Stimulated activated CD8-positive, alpha-beta memory T cell treated with anti-CD3 and anti-CD28 coated beads, Interleukin-7, amount 100 ng/mL, for 48 hours (primary cell): ENCODE results near the gene SEMA4A.

Experiments used
- DNase-seq, 2 donors: peaks; one replicate each; pipeline ENCODE4 v3.0.0-alpha.2; 2020; ENCODE audit warnings: low read depth in 1 of 2; ENCODE audit errors: extremely low read depth in 1 of 2

The SEMA4A gene

GRCh38 chr1:156134716-156135435, 18.5 kb upstream of the SEMA4A start:
- DNase-seq: no peak

GRCh38 chr1:156135930-156136871, 17.2 kb upstream of the SEMA4A start:
- DNase-seq: no peak

GRCh38 chr1:156136970-156137483, 16.4 kb upstream of the SEMA4A start:
- no peak for DNase-seq

GRCh38 chr1:156138458-156138867, 14.9 kb upstream of the SEMA4A start:
- no peak for DNase-seq

DNA sequence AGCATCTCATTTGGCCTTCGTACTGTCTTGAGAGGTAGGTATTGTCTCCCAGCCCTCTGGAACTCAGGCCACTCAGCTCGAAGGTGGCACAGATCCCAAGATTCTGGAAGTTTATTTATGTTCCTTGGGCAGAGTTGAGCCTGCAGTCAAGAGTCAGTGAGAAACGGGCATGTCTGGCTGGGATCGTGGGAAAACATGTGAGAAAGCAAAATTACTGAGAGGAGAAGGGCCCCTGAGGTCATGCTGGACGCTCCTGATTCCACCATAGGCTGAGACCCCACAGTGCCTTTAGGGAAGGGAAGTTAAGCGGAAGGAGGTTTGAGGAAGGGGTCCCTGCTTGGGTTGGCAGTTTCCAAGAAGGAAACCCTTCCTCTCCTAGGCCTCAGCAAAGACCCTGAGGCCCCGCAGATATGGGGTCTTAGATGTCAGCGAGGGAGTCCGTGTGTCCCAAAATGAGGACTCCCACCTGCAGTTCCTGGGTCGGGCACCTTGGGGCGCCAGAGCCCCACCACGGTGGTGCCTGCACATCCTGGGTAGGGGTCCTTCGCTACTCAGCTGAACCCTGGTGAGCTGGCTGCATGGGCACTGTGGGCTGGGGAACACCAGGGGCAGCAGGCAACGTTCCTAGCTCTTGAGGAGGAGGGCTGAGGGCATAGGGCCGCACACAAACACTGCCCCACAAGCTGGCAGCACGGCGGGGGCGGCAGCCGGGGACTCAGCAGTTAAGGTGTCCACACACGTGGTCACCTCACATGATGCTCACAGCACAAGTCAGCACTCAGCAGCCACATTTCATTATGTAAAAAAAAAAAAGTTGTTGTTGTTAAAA, 12.3 kb upstream of the SEMA4A start:
- DNase-seq: no peak

DNA sequence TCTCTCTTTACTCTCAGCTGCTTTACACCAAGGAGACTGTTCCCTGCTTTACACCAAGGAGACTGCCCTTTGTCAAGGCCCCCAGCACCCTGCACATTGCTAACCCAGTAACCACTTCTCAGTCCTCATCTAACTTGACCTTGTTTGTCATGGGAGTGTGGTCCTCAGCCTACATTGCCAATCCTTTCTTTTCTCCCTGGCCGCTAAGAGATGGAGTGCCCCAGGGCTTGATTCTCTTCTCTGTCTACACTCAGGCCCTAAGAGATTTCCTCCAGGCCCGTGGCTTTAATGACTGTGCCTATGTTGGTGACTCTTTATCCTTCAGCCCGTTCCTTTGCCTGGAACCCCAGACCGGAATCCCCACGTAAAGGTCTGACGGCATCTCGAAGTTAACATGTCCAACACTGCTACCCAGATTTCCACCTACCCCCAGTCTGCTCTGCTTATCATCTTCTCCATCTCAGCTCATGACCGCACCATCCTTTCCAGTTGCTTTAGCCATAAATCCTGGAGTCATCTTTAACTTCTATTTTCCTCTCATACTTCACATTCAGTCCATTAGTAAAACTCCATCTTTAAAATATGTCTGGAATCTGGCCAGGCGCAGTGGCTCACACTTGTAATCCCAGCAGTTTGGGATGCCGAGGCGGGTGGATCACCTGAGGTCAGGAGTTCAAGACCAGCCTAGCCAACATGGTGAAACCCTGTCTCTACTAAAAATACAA, 9.5 kb upstream of the SEMA4A start:
- DNase-seq: no peak

DNA sequence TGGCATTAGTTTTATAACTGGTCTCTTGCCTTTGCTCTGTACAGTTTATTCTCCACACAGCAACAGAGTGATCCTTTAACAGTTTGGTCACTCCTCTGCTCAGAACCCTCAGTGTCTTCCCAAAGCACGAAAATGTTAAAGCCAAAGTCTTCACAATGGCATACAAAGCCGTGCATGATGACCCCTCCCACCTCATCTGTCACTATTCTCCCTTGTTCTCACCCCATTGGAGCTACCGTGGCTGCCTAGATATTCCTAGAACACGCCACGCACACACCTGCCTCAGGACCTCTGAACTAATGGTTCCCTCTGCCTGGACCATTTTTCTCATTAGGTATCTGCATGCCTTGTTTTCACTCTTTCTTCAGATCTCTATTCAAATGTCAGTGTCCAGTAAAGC, 8.6 kb upstream of the SEMA4A start:
- no peak for DNase-seq

- DNase-seq: no peak
Observed at GRCh38 chr1:156145650-156146019, 7.8 kb upstream of the SEMA4A start.

DNA sequence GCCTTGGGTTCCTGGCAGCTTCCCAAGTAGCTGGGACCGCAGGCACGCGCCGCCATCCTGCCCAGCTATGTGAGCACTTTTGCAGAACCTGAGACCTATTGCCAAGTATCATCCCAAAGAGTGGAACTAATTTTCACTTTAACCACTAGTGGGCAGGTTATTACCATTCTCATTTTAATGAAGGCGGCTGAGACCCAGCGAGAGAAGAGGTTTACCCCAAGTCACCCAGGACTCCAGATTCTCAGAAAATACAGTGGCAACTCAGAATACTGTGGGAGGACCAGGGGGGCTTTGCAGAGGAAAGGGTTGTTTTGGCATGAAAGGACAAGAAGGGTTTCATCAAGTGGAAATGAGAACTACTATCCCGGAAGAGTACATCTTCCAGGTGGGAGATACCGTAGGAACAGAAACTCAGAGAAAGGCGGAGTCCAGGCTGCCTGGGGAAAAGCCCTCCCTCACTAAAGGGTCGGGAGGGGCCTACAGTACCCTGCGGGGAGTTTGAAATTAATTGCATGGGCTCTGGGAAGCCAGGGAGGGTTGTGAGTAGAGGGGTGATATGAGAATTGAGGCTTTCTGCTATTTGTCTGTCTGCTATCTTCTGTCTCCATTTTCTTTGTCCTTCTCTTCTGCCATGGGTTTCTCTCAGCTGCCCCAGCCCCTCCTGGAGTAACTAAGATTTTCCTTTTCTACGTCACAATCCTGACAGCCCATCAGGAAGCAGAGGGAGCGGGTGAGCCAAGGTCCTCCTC, 7.2 kb upstream of the SEMA4A start:
- no peak for DNase-seq

GRCh38 chr1:156146769-156147405, 6.5 kb upstream of the SEMA4A start:
- no peak for DNase-seq

DNA sequence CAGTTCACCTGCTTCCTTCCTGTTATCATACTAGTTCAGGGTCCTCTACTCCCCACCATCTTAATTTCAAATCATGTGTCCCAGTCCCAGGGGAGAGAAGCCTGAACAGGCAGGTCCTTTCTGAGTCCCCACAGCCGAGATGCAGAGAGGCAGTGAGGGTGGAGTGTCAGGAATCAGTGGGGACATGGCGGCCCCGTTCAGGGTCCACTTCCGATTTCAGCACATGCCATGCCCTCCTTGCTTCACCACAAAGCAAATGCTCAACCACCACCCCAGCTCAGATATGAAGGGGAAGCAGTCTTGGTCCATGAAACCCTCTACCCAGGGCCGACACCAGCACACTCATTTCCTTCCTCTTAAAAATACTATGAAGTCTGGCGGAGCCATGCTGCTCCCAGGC, 5.2 kb upstream of the SEMA4A start:
- DNase-seq: no peak

- DNase-seq: no peak
Observed at GRCh38 chr1:156149374-156150332, 3.7 kb upstream of the SEMA4A start.

GRCh38 chr1:156150333-156151011, 2.9 kb upstream of the SEMA4A start:
- no peak for DNase-seq

GRCh38 chr1:156151093-156151688, 2.2 kb upstream of the SEMA4A start:
- DNase-seq: no peak

DNA sequence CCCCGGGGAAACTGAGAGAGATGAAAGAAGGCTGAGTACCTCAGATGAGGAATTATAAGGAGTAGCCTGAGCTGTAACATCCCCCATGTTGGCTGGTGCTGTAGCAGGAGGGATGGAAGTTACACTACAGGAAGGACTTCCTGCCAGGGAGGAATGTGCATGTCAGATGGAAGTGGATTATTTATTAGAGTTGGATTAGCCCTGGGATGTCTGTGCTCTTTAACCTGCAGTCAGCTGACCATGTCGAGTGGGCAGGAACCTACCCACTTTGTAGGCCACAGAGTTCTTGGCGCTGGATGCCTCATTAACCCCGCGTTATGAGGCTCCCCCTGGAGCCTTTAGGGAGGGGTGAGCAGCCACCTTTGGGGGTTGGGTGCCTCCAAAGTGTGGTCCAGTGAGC, 757 bp upstream of the SEMA4A start:
- DNase-seq: no peak

DNA sequence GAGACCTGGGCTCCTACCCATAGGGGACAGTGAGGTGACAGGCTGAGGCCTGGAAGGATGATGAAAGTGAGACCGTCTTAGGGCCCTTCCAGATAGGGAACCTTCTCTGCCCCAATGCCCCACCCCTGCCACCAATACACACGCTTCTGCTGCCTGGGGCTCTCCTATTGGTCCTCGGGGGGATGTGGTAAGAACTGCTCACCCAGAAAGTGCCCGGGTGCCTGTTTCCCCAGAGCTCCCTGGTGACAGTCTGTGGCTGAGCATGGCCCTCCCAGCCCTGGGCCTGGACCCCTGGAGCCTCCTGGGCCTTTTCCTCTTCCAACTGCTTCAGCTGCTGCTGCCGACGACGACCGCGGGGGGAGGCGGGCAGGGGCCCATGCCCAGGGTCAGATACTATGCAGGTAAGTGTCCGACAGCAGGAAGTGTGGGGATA, 948 bp downstream of the SEMA4A start:
- DNase-seq: peak in 1 of 2 donors; percentile 83
